T-helper 1 cell treated with Interleukin-12 subunit alpha and Interleukin-12 subunit beta and Interleukin-4 antibody, amounts not matched to agents 30 μg/mL and 1 μg/mL, for 36 hours (primary cell): ENCODE measurements around the gene CEACAM18.
"Not testable (repeated sequence)": the region's sequence is repeated elsewhere in the genome, so short reads cannot be mapped to it uniquely, and the experiment has no call there.

ENCODE experiments used
- H3K27ac Mint-ChIP-seq: one replicate; pipeline ENCODE4 v1.8.0; 2021; ENCODE audit warnings: mild to moderate bottlenecking, mixed read lengths
- H3K27me3 Mint-ChIP-seq: one replicate; pipeline ENCODE4 v1.8.0; 2021; ENCODE audit warnings: low read depth, mixed read lengths
- H3K36me3 Mint-ChIP-seq: one replicate; pipeline ENCODE4 v1.8.0; 2021; ENCODE audit warnings: low read depth, mixed read lengths
- H3K4me1 Mint-ChIP-seq: one replicate; pipeline ENCODE4 v1.8.0; 2021; ENCODE audit warnings: low read depth, mixed read lengths
- H3K4me3 Mint-ChIP-seq: one replicate; pipeline ENCODE4 v1.8.0; 2021; ENCODE audit warnings: mild to moderate bottlenecking, moderate library complexity, mixed read lengths
- H3K9me3 Mint-ChIP-seq: one replicate; pipeline ENCODE4 v1.8.0; 2021; ENCODE audit warnings: mixed read lengths

The CEACAM18 gene

GRCh38 chr19:51456541-51457290 lies 21.6 kb upstream of the CEACAM18 start:
- Mint-ChIP-seq H3K4me1 (no peaks in the 10 kb centered on the region), H3K27me3 (peaks cover 17% of the 10 kb centered on the region), H3K4me3 (no peak overlapping the region), H3K27ac (no peak overlapping the region), H3K9me3 (peaks cover 7% of the 10 kb centered on the region), H3K36me3 (no peaks in the 10 kb centered on the region)

- Mint-ChIP-seq H3K9me3 (peaks cover under 1% of the 10 kb centered on the region), H3K4me1 (no peaks in the 10 kb centered on the region), H3K27me3 (peaks cover 14% of the 10 kb centered on the region), H3K4me3 (no peak overlapping the region), H3K36me3 (no peaks in the 10 kb centered on the region), H3K27ac (no peak overlapping the region)
Measured at GRCh38 chr19:51457351-51458013, 20.9 kb upstream of the CEACAM18 start.

GRCh38 chr19:51458051-51458645 lies 20.2 kb upstream of the CEACAM18 start, which contains the start of gene SIGLEC8:
TSS of gene SIGLEC8 (minus strand) at chr19:51458454. CDS start at chr19:51458387, 67 bp downstream.
- no peaks in the 10 kb centered on the region for H3K9me3 Mint-ChIP-seq
- H3K4me3 Mint-ChIP-seq, result no peak within 1 kb of the TSS
- no peaks in the 10 kb centered on the region for H3K36me3 Mint-ChIP-seq
- no peaks in the 10 kb centered on the region for H3K4me1 Mint-ChIP-seq
- no peak within 1 kb of the TSS for H3K27ac Mint-ChIP-seq
- peaks cover 20% of the 10 kb centered on the region for H3K27me3 Mint-ChIP-seq

- Mint-ChIP-seq H3K27ac (no peak overlapping the region), H3K4me3 (no peak overlapping the region)
Measured at GRCh38 chr19:51458899-51459505, 19.3 kb upstream of the CEACAM18 start.

GRCh38 chr19:51460164-51460992 lies 18.0 kb upstream of the CEACAM18 start:
- no peaks in the 10 kb centered on the region for H3K36me3 Mint-ChIP-seq
- H3K27ac Mint-ChIP-seq, result no peak overlapping the region
- H3K9me3 Mint-ChIP-seq, result no peaks in the 10 kb centered on the region
- H3K4me3 Mint-ChIP-seq, result no peak overlapping the region
- peaks cover 31% of the 10 kb centered on the region for H3K27me3 Mint-ChIP-seq
- peaks cover 1% of the 10 kb centered on the region for H3K4me1 Mint-ChIP-seq

More at GRCh38 chr19:51458899-51459505, 19.3 kb upstream of the CEACAM18 start:
- H3K36me3 Mint-ChIP-seq, result no peaks in the 10 kb centered on the region
- peaks cover 19% of the 10 kb centered on the region for H3K27me3 Mint-ChIP-seq
- no peaks in the 10 kb centered on the region for H3K9me3 Mint-ChIP-seq
- H3K4me1 Mint-ChIP-seq, result no peaks in the 10 kb centered on the region

GRCh38 chr19:51461723-51462161 lies 16.6 kb upstream of the CEACAM18 start:
- Mint-ChIP-seq H3K4me1 (peaks cover 1% of the 10 kb centered on the region), H3K4me3 (no peak overlapping the region), H3K27me3 (peaks cover 43% of the 10 kb centered on the region), H3K27ac (no peak overlapping the region), H3K36me3 (no peaks in the 10 kb centered on the region), H3K9me3 (no peaks in the 10 kb centered on the region)

- no peak overlapping the region for H3K4me3 Mint-ChIP-seq
- H3K9me3 Mint-ChIP-seq, result no peaks in the 10 kb centered on the region
- peaks cover 1% of the 10 kb centered on the region for H3K4me1 Mint-ChIP-seq
- no peak overlapping the region for H3K27ac Mint-ChIP-seq
- H3K27me3 Mint-ChIP-seq, result peaks cover 48% of the 10 kb centered on the region
- no peaks in the 10 kb centered on the region for H3K36me3 Mint-ChIP-seq
Measured at GRCh38 chr19:51462276-51462675, 16.1 kb upstream of the CEACAM18 start.

- Mint-ChIP-seq H3K27ac (no peak overlapping the region), H3K4me1 (peaks cover 4% of the 10 kb centered on the region), H3K4me3 (no peak overlapping the region), H3K27me3 (peaks cover 52% of the 10 kb centered on the region), H3K36me3 (no peaks in the 10 kb centered on the region), H3K9me3 (no peaks in the 10 kb centered on the region)
Measured at GRCh38 chr19:51462681-51463080, 15.7 kb upstream of the CEACAM18 start.

- not testable (repeated sequence) for H3K27ac Mint-ChIP-seq, H3K4me3 Mint-ChIP-seq, H3K9me3 Mint-ChIP-seq, H3K36me3 Mint-ChIP-seq
- Mint-ChIP-seq H3K27me3 (peaks cover 66% of the 10 kb centered on the region), H3K4me1 (peaks cover 16% of the 10 kb centered on the region)
Measured at GRCh38 chr19:51463976-51464581, 14.3 kb upstream of the CEACAM18 start.

- H3K4me1 Mint-ChIP-seq, result peaks cover 16% of the 10 kb centered on the region
- H3K36me3 Mint-ChIP-seq, result peaks cover 3% of the 10 kb centered on the region
- no peak overlapping the region for H3K27ac Mint-ChIP-seq
- no peak overlapping the region for H3K4me3 Mint-ChIP-seq
- peaks cover 61% of the 10 kb centered on the region for H3K27me3 Mint-ChIP-seq
- H3K9me3 Mint-ChIP-seq, result no peaks in the 10 kb centered on the region
Measured at GRCh38 chr19:51466723-51467122, 11.6 kb upstream of the CEACAM18 start.

GRCh38 chr19:51467864-51468544 lies 10.3 kb upstream of the CEACAM18 start:
- Mint-ChIP-seq H3K4me3 (no peak overlapping the region), H3K36me3 (peaks cover 3% of the 10 kb centered on the region), H3K27me3 (peaks cover 62% of the 10 kb centered on the region), H3K27ac (no peak overlapping the region), H3K9me3 (no peaks in the 10 kb centered on the region), H3K4me1 (peaks cover 16% of the 10 kb centered on the region)

- H3K27me3 Mint-ChIP-seq, result peaks cover 59% of the 10 kb centered on the region
- H3K9me3 Mint-ChIP-seq, result no peaks in the 10 kb centered on the region
- peaks cover 16% of the 10 kb centered on the region for H3K4me1 Mint-ChIP-seq
- H3K36me3 Mint-ChIP-seq, result peaks cover 3% of the 10 kb centered on the region
- no peak overlapping the region for H3K4me3 Mint-ChIP-seq
- H3K27ac Mint-ChIP-seq, result no peak overlapping the region
Measured at GRCh38 chr19:51468545-51468920, 9.8 kb upstream of the CEACAM18 start.

- peaks cover 56% of the 10 kb centered on the region for H3K27me3 Mint-ChIP-seq
- H3K4me3 Mint-ChIP-seq, result no peak overlapping the region
- peaks cover 16% of the 10 kb centered on the region for H3K4me1 Mint-ChIP-seq
- H3K9me3 Mint-ChIP-seq, result no peaks in the 10 kb centered on the region
- H3K27ac Mint-ChIP-seq, result no peak overlapping the region
- H3K36me3 Mint-ChIP-seq, result peaks cover 3% of the 10 kb centered on the region
Measured at GRCh38 chr19:51469162-51469561, 9.2 kb upstream of the CEACAM18 start.
